ENCODE measurements around the gene TMED1. TPM values are rescaled to one million over a fixed set of nuclear protein-coding genes. Genes with fewer than 3 reads are reported as not detected.
"Not testable (repeated sequence)": the region's sequence is repeated elsewhere in the genome, so short reads cannot be mapped to it uniquely, and the experiment has no call there.

TMED1 gene
- total RNA-seq, 2 donors from 2014 or later: 27.2 to 28.5 TPM

- intact Hi-C loops (cut with DNase I): no loop called here
- DNase-seq (no peak), ATAC-seq (no peak)
Observed at GRCh38 chr19:10839114-10840050, 3.4 kb upstream of the TMED1 start.

GRCh38 chr19:10838377-10838776, 2.4 kb upstream of the TMED1 start:
- ATAC-seq: no peak
- intact Hi-C loops (cut with DNase I): no loop called here
- no peak for DNase-seq

- intact Hi-C loops (cut with DNase I); ATAC-seq; DNase-seq: not testable (repeated sequence)
Observed at GRCh38 chr19:10837649-10838048, 1.6 kb upstream of the TMED1 start.

GRCh38 chr19:10836479-10837330, 693 bp upstream of the TMED1 start:
- DNase-seq: peak; percentile 89
- intact Hi-C loops (cut with DNase I): no loop called here
- peak; percentile 58 to 60 for ATAC-seq

- intact Hi-C loops (cut with DNase I): no loop called here
- ATAC-seq (no peak), DNase-seq (no peak)
Observed at GRCh38 chr19:10835089-10835753, 791 bp downstream of the TMED1 start.

- intact Hi-C loops (cut with DNase I): no loop called here
- ATAC-seq: no peak
- no peak for DNase-seq
Observed at GRCh38 chr19:10832939-10833296, 3.1 kb downstream of the TMED1 start.

- no peak for DNase-seq
- no peak for ATAC-seq
- intact Hi-C loops (cut with DNase I): no loop called here
Observed at GRCh38 chr19:10831987-10832938, 3.7 kb downstream of the TMED1 start.

- intact Hi-C loops (cut with DNase I): no loop called here
- DNase-seq (no peak), ATAC-seq (no peak)
Observed at GRCh38 chr19:10830931-10831779, 4.9 kb downstream of the TMED1 start.

GRCh38 chr19:10830370-10830769, 5.6 kb downstream of the TMED1 start:
- intact Hi-C loops (cut with DNase I): no loop called here
- no peak for DNase-seq
- ATAC-seq: no peak

GRCh38 chr19:10829967-10830366, 6.0 kb downstream of the TMED1 start:
- ATAC-seq: no peak
- intact Hi-C loops (cut with DNase I): no loop called here
- DNase-seq: no peak

- no peak for DNase-seq
- intact Hi-C loops (cut with DNase I): no loop called here
- ATAC-seq: no peak
Observed at GRCh38 chr19:10828981-10829821, 6.8 kb downstream of the TMED1 start.

GRCh38 chr19:10826846-10827245, 9.2 kb downstream of the TMED1 start:
- ATAC-seq (no peak), DNase-seq (no peak)
- intact Hi-C loops (cut with DNase I): no loop called here

GRCh38 chr19:10826231-10826630, 9.8 kb downstream of the TMED1 start:
- ATAC-seq (no peak), DNase-seq (no peak)
- intact Hi-C loops (cut with DNase I): no loop called here

GRCh38 chr19:10823690-10824089, 12.3 kb downstream of the TMED1 start:
- ATAC-seq (no peak), DNase-seq (no peak)
- intact Hi-C loops (cut with DNase I): no loop called here

GRCh38 chr19:10820173-10820572, 15.8 kb downstream of the TMED1 start:
- ATAC-seq (no peak), DNase-seq (no peak)
- intact Hi-C loops (cut with DNase I): no loop called here

GRCh38 chr19:10819124-10820060, 16.6 kb downstream of the TMED1 start:
- DNase-seq: no peak

More at GRCh38 chr19:10819124-10820060, 16.6 kb downstream of the TMED1 start:
- intact Hi-C loops (cut with DNase I): no loop called here
- ATAC-seq: no peak

Data from left cardiac atrium (tissue), 4 donors.